ENCODE data around the gene DGCR8. TPM values are rescaled to one million over a fixed set of nuclear protein-coding genes. Genes with fewer than 3 reads are reported as not detected.

DGCR8 gene
- total and polyA plus RNA-seq, 2 of the 4 experiments (the other 2 are of a cell fraction) = 16.7 to 25.3 TPM

GRCh38 chr22:20051927-20052308, 28.1 kb upstream of the DGCR8 start:
- Histone ChIP-seq H4K91ac (ENCODE audit: insufficient read depth, low read depth, low read length) (no peak overlapping the region), H3K4me2 (ENCODE audit: low read depth, low read length) (no peak overlapping the region), H3K27ac (ENCODE audit: insufficient read depth, low read length) (no peak overlapping the region), H3K4ac (ENCODE audit: low read depth, low read length) (no peak overlapping the region), H3K23ac (ENCODE audit: low read depth, low read length) (no peak overlapping the region), H4K8ac (ENCODE audit: low read depth in 2 of 2, low read length in 2 of 2) (no peak overlapping the region), H2AK9ac (replicated peaks; ENCODE audit: low read depth, low read length, poor library complexity) (no peak overlapping the region), H3K4me1 (ENCODE audit: control insufficient read depth, insufficient read depth, low read length) (no peaks in the 10 kb centered on the region), H3K9ac (ENCODE audit: low read depth, low read length) (no peak overlapping the region), H3K36me3 (ENCODE audit: control insufficient read depth, insufficient read depth, low read length) (peaks cover 48% of the 10 kb centered on the region), H4K5ac (ENCODE audit: low read depth, low read length) (no peak overlapping the region), H3K56ac (ENCODE audit: extremely low read depth, insufficient read depth, low read length) (no peak overlapping the region), H3K14ac (replicated peaks; ENCODE audit: low read depth, low read length) (no peak overlapping the region), H2BK15ac (ENCODE audit: low read depth, low read length) (no peak overlapping the region), H3K27me3 (ENCODE audit: control insufficient read depth, insufficient read depth, low read length) (no peaks in the 10 kb centered on the region), H3K18ac (ENCODE audit: low read depth, low read length) (no peak overlapping the region), H2BK120ac (ENCODE audit: low read depth, low read length) (no peak overlapping the region), H4K20me1 (ENCODE audit: insufficient read depth, low read length) (no peaks in the 10 kb centered on the region), H2BK5ac (ENCODE audit: low read depth, low read length, poor library complexity, severe bottlenecking) (no peak overlapping the region), H3K9me3 (ENCODE audit: control insufficient read depth, insufficient read depth, low read length) (no peaks in the 10 kb centered on the region; the same call in 1 of the 2 replicates), H2BK20ac (ENCODE audit: low read depth, low read length) (no peak overlapping the region), H3K79me1 (ENCODE audit: low read depth in 1 of 2, low read length in 2 of 2) (peaks cover 0 to 3% of the 10 kb centered on the region in 2 experiments; a peak in 1 of 4 replicates), H2AFZ (replicated peaks; ENCODE audit: low read length, poor library complexity) (no peak overlapping the region), H2AK5ac (ENCODE audit: low read depth, low read length) (no peak overlapping the region), H3K4me3 (ENCODE audit: insufficient read depth, low read depth, low read length) (no peak overlapping the region), H3K9me1 (ENCODE audit: insufficient read depth, low read length) (no peaks in the 10 kb centered on the region)
- DNase-seq = no peak
- intact Hi-C loops (cut with micrococcal nuclease) (no loop called here), in situ Hi-C loops (cut with MboI; ENCODE audit: low sequenced_read_pairs) (no loop called here), dilution Hi-C loops (cut with HindIII; ENCODE audit: low sequenced_read_pairs, unreplicated experiment) (no loop called here)
- TF ChIP-seq RCOR1 (IDR thresholded peaks at IDR 0.05; ENCODE audit: insufficient replicate concordance, low read length) (no peak), BHLHE40 (IDR thresholded peaks at IDR 0.05; ENCODE audit: low read depth, low read length) (no peak), USF2 (IDR thresholded peaks at IDR 0.05; ENCODE audit: low read depth, low read length) (no peak), FOS (IDR thresholded peaks at IDR 0.05; ENCODE audit: low read depth, low read length) (no peak), MXI1 (IDR thresholded peaks at IDR 0.05; ENCODE audit: borderline replicate concordance, low read depth, low read length) (no peak), RFX5 (IDR thresholded peaks at IDR 0.05; ENCODE audit: low read depth, low read length) (no peak), MAFK (IDR thresholded peaks at IDR 0.05; ENCODE audit: low read depth, low read length) (no peak), SMC3 (IDR thresholded peaks at IDR 0.05; ENCODE audit: low read depth, low read length) (no peak), MAZ (IDR thresholded peaks at IDR 0.05; ENCODE audit: borderline replicate concordance, low read depth, low read length) (no peak), RAD21 (IDR thresholded peaks at IDR 0.05; ENCODE audit: low read length) (no peak), CHD1 (IDR thresholded peaks at IDR 0.05; ENCODE audit: low read depth, low read length) (no peak), CEBPB (IDR thresholded peaks at IDR 0.05; ENCODE audit: low read depth, low read length) (no peak)
- TF ChIP-seq, protein P1, sequence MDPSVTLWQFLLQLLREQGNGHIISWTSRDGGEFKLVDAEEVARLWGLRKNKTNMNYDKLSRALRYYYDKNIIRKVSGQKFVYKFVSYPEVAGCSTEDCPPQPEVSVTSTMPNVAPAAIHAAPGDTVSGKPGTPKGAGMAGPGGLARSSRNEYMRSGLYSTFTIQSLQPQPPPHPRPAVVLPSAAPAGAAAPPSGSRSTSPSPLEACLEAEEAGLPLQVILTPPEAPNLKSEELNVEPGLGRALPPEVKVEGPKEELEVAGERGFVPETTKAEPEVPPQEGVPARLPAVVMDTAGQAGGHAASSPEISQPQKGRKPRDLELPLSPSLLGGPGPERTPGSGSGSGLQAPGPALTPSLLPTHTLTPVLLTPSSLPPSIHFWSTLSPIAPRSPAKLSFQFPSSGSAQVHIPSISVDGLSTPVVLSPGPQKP (IDR thresholded peaks at IDR 0.05; ENCODE audit: borderline replicate concordance, low read depth, low read length) = no peak
- TF ChIP-seq, protein P2, sequence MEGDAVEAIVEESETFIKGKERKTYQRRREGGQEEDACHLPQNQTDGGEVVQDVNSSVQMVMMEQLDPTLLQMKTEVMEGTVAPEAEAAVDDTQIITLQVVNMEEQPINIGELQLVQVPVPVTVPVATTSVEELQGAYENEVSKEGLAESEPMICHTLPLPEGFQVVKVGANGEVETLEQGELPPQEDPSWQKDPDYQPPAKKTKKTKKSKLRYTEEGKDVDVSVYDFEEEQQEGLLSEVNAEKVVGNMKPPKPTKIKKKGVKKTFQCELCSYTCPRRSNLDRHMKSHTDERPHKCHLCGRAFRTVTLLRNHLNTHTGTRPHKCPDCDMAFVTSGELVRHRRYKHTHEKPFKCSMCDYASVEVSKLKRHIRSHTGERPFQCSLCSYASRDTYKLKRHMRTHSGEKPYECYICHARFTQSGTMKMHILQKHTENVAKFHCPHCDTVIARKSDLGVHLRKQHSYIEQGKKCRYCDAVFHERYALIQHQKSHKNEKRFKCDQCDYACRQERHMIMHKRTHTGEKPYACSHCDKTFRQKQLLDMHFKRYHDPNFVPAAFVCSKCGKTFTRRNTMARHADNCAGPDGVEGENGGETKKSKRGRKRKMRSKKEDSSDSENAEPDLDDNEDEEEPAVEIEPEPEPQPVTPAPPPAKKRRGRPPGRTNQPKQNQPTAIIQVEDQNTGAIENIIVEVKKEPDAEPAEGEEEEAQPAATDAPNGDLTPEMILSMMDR (conservative IDR thresholded peaks at IDR 0.05; ENCODE audit: low read depth, low read length) = no peak
- WGBS, 2 experiments (ENCODE audit: extremely low coverage in 2 of 2, insufficient read length in 1 of 2) = 85% methylated on average over 2 of the region's 6 CpGs; no CpG with 5 or more reads in 1 of the 2 experiments
- CTCF ChIA-PET = no interaction called here
- POLR2A ChIA-PET (ENCODE audit: unreplicated experiment) = no interaction called here
- ATAC-seq (ENCODE audit: low read depth) = no peak
- no TSS peak for BruUV-seq (replicated peaks)
